SIG-M5 treated with dmso at 0.1 percent for 504 hours (cell line): ENCODE measurements around the gene BCL6B.
"Not testable (repeated sequence)": the region's sequence is repeated elsewhere in the genome, so short reads cannot be mapped to it uniquely, and the experiment has no call there.

Experiments used
- DNase-seq: peaks from one replicate; lab custom pipeline; 2025; ENCODE audit not compliant: unreplicated experiment; lab: John Stamatoyannopoulos, UW

The BCL6B gene, protein sequence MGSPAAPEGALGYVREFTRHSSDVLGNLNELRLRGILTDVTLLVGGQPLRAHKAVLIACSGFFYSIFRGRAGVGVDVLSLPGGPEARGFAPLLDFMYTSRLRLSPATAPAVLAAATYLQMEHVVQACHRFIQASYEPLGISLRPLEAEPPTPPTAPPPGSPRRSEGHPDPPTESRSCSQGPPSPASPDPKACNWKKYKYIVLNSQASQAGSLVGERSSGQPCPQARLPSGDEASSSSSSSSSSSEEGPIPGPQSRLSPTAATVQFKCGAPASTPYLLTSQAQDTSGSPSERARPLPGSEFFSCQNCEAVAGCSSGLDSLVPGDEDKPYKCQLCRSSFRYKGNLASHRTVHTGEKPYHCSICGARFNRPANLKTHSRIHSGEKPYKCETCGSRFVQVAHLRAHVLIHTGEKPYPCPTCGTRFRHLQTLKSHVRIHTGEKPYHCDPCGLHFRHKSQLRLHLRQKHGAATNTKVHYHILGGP

GRCh38 chr17:7022781-7023571 lies at the start of gene BCL6B:
Gene BCL6B (plus strand): TSS chr17:7023050. CDS start chr17:7023672, 622 bp downstream.
- DNase-seq: no peak

DNA sequence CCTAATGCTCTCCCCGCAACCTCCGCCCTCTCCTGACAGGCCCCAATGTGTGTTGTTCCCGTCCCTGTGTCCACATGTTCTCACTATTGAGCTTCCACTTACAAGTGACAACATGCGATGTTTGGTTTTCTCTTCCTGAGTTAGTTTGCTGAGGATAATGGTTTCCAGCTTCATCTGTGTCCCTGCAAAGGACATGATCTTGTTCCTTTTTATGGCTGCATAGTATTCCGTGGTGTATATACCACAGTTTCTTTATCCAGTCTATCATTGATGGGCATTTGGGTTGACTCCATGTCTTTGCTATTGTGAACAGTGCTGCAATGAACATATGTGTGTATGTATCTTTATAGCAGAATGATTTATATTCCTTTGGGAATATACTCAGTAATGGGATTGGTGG lies 43.4 kb upstream of the BCL6B start:
- not testable (repeated sequence) for DNase-seq

GRCh38 chr17:6981426-6981825 lies 41.4 kb upstream of the BCL6B start:
- no peak for DNase-seq

- DNase-seq: no peak
Measured at GRCh38 chr17:6985266-6985665, 37.6 kb upstream of the BCL6B start.

GRCh38 chr17:6986676-6987075 lies 36.2 kb upstream of the BCL6B start:
- no peak for DNase-seq

GRCh38 chr17:6989779-6990178 lies 33.1 kb upstream of the BCL6B start:
- no peak for DNase-seq

DNA sequence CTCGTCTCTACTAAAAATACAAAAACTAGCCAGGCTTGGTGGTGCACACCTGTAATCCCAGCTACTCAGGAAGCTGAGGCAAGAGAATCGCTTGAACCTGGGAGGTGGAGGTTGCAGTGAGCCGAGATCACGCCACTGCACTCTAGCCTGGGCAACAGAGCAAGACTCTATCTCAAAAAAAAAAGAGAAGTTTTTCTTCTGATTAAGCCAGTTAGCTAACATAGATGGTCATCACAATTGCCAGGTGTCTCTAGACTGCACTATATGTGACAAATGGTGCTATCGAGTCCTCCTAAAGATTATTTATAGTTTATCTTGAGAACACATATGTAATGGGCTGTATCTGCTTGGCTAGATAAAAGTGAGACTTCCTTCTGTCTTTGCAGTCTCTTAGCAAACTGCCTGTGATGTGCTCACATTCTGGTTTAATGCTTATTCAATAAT lies 29.2 kb upstream of the BCL6B start:
- not testable (repeated sequence) for DNase-seq

- no peak for DNase-seq
Measured at GRCh38 chr17:6994118-6994598, 28.7 kb upstream of the BCL6B start.

GRCh38 chr17:6994666-6995256 lies 28.1 kb upstream of the BCL6B start:
- DNase-seq: no peak

GRCh38 chr17:6995500-6996255 lies 27.2 kb upstream of the BCL6B start, which contains the start of gene ALOX12:
Gene ALOX12 (plus strand): TSS chr17:6996049. CDS start chr17:6996118, 69 bp downstream.
- DNase-seq: no peak

DNA sequence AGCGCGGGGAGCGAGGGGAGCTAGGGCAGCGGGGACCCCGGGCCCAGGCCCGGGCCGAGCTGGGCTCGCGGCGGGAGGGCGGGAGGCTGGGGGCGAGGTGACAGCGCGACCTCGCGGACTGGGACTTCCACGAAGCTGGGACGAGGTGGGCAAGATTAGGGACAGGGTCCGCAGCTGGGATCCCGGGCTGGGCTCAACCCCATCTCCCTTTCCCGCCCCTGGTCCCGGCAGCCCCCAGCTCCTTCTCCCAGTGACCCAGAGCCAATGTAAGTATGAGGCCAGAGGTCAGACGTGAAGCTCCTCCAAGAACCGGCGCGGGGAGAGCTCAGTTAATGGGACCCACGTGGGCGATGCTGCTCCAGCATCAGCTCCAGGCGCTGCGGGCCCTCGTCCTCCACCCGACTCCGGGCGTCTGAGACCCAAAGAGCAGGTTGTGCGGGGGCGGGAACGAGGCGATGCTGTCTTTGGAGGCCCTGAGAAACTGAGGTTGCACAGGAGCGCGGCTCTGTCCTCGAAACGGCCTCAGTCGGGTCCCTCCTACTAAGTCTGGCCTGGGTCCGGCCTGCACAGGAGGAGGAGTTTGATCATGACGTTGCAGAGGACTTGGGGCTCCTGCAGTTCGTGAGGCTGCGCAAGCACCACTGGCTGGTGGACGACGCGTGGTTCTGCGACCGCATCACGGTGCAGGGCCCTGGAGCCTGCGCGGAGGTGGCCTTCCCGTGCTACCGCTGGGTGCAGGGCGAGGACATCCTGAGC lies 26.4 kb upstream of the BCL6B start:
- no peak for DNase-seq

- no peak for DNase-seq
Measured at GRCh38 chr17:6997171-6997570, 25.7 kb upstream of the BCL6B start.

- no peak for DNase-seq
Measured at GRCh38 chr17:6998855-6999508, 23.9 kb upstream of the BCL6B start.

DNA sequence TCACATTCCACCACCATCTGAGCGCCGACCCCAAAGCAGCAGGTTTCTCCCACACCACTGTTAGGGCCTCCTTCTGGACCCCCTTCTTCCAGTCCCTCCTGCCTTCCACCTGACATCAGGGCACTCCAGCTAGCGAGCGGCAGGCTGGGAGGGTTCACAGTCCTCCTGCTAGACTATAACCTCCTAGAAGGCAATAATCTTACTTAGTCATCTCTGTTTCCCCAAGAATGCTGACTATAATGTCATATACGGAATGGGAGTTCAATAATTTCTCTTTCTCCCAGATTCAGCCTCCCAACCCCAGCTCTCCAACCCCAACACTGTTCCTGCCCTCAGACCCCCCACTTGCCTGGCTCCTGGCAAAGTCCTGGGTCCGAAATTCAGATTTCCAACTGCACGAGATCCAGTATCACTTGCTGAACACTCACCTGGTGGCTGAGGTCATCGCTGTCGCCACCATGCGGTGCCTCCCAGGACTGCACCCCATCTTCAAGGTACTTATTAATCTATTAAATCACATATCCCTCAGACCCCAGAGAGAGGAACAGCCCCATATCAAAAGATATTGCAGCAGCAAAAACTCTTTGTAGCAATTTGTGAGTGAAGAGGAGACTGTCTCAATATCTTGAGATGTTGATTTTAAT lies 21.4 kb upstream of the BCL6B start:
- DNase-seq: no peak

GRCh38 chr17:7002288-7003047 lies 20.4 kb upstream of the BCL6B start:
- DNase-seq: no peak

DNA sequence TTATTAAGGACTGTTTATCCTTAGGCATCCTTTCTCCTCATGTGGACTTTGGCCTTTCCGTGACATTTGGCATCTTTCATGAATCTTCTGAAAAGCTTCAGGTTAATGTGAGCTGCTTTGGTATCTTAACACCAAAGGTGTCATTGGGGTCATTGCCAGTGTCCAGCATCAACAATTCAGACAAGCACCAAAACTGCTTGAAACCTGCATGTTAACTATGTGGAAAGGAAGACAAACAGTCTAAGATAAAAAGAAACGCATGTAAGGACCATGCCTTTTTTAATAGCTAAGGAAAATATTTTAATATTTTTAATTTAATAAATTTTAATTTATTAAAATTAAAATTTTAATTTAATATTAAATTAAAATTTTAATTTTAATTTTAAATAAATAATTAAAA lies 19.1 kb upstream of the BCL6B start:
- DNase-seq: no peak

GRCh38 chr17:7004398-7005253 lies 18.2 kb upstream of the BCL6B start:
- peak; percentile 69 for DNase-seq
